Measurements from ENCODE around the gene SMIM38. TPM values are rescaled to one million over a fixed set of nuclear protein-coding genes. Genes with fewer than 3 reads are reported as not detected.

Gene SMIM38
- total and polyA plus RNA-seq, 4 donors: 0.03 to 1.7 (median 0.07) TPM

DNA sequence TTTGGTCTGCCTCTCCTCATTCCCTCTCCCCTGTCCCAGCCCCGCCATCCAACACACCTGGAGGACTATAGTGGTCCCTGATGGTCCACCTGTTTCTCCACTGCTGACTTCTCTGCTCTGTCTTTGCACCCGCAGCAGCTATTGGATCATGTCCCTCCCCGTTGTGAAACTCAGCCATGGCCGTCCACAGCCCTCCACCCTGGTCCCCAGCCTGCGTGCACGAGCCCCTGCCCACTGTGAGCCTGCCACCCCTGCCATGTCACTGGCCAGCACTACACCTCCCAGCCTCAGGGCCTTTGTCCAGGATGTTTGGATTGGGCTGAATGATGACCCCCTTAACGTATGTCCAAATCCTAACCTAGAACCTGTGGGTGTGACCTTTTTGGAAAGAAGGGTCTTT lies 47.7 kb upstream of the SMIM38 start:
- Histone ChIP-seq H3K9ac (ENCODE audit: low read depth in 1 of 2, low read length in 2 of 2) (no peak overlapping the region), H3K27me3 (ENCODE audit: control insufficient read depth in 4 of 4, insufficient read depth in 4 of 4, low read length in 3 of 4) (no peaks in the 10 kb centered on the region), H3K4me1 (ENCODE audit: control insufficient read depth in 4 of 4, insufficient read depth in 4 of 4, low read length in 3 of 4) (no peaks in the 10 kb centered on the region), H3K9me3 (ENCODE audit: control insufficient read depth in 4 of 4, low read length in 3 of 4) (no peaks in the 10 kb centered on the region), H3K36me3 (ENCODE audit: control insufficient read depth in 4 of 4, insufficient read depth in 3 of 4, low read depth in 1 of 4, low read length in 3 of 4) (no peaks in the 10 kb centered on the region), H3K27ac (ENCODE audit: low read depth in 1 of 2, low read length in 2 of 2) (no peak overlapping the region), H3K4me3 (ENCODE audit: low read depth in 1 of 3, low read length in 3 of 3) (no peak overlapping the region)
- DNase-seq (ENCODE audit: low spot score): no peak
- TF ChIP-seq YY1 (IDR thresholded peaks at IDR 0.05) (no peak), HNF4G (IDR thresholded peaks at IDR 0.05) (no peak), RAD21 (IDR thresholded peaks at IDR 0.05) (no peak), NR2F2 (IDR thresholded peaks at IDR 0.05) (no peak), FOXA1 (IDR thresholded peaks at IDR 0.05) (no peak)
- TF ChIP-seq, protein P1, sequence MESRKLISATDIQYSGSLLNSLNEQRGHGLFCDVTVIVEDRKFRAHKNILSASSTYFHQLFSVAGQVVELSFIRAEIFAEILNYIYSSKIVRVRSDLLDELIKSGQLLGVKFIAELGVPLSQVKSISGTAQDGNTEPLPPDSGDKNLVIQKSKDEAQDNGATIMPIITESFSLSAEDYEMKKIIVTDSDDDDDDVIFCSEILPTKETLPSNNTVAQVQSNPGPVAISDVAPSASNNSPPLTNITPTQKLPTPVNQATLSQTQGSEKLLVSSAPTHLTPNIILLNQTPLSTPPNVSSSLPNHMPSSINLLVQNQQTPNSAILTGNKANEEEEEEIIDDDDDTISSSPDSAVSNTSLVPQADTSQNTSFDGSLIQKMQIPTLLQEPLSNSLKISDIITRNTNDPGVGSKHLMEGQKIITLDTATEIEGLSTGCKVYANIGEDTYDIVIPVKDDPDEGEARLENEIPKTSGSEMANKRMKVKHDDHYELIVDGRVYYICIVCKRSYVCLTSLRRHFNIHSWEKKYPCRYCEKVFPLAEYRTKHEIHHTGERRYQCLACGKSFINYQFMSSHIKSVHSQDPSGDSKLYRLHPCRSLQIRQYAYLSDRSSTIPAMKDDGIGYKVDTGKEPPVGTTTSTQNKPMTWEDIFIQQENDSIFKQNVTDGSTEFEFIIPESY (IDR thresholded peaks at IDR 0.05): no peak
- 98% methylated on average over 7 of the region's 7 CpGs for WGBS

DNA sequence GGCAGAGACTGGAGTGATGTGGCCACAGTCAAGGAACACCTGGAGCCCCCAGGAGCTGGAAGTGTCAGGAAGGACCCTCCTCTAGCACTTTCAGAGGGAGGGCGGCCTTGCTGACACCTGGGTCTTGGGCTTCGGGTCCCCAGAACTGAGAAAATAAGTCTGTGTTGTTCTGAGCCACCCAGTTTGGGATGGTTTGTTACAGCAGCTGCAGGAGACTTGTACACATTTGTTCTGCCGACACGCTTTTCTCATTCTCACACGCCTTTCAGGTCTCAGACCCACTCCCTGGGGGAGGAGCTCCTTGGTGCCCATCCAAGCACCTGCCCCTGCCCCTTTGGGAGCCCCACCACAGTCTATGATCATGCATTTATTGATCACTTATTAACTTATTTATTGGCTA lies 47.2 kb upstream of the SMIM38 start:
- no peaks in the 10 kb centered on the region for H3K36me3 ChIP-seq (ENCODE audit: control insufficient read depth in 4 of 4, insufficient read depth in 3 of 4, low read depth in 1 of 4, low read length in 3 of 4)
- H3K4me3 ChIP-seq (ENCODE audit: low read depth in 1 of 3, low read length in 3 of 3): no peak overlapping the region
- H3K9me3 ChIP-seq (ENCODE audit: control insufficient read depth in 4 of 4, low read length in 3 of 4): no peaks in the 10 kb centered on the region
- no peaks in the 10 kb centered on the region for H3K4me1 ChIP-seq (ENCODE audit: control insufficient read depth in 4 of 4, insufficient read depth in 4 of 4, low read length in 3 of 4)
- TF ChIP-seq YY1 (IDR thresholded peaks at IDR 0.05): no peak
- no peak for TF ChIP-seq RAD21 (IDR thresholded peaks at IDR 0.05)
- TF ChIP-seq, protein P2, sequence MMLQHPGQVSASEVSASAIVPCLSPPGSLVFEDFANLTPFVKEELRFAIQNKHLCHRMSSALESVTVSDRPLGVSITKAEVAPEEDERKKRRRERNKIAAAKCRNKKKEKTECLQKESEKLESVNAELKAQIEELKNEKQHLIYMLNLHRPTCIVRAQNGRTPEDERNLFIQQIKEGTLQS (IDR thresholded peaks at IDR 0.05): no peak
- WGBS: 81% methylated on average over 5 of the region's 5 CpGs
- DNase-seq (ENCODE audit: low spot score): no peak
- no peaks in the 10 kb centered on the region for H3K27me3 ChIP-seq (ENCODE audit: control insufficient read depth in 4 of 4, insufficient read depth in 4 of 4, low read length in 3 of 4)
- no peak overlapping the region for H3K9ac ChIP-seq (ENCODE audit: low read depth in 1 of 2, low read length in 2 of 2)
- no peak overlapping the region for H3K27ac ChIP-seq (ENCODE audit: low read depth in 1 of 2, low read length in 2 of 2)

DNA sequence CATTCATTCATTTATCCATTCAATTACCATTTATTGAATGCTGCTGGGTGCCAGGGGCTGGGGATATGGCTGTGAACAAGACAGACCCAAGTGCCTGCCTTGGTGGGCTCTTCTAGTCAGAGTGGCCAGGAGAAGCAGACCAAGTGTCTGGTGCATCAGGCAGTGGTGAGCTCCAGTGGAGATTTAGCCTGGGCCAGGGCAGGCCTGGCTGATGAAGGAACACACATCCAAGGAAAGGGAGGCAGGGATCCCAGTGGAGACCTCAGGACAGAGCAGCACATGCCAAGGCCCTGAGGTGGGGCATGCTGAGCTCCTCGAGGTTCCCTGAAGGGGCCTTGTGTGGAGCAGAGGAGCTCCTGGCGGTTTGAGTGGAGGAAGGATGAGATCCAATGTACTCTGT lies 46.6 kb upstream of the SMIM38 start:
- no peaks in the 10 kb centered on the region for H3K27me3 ChIP-seq (ENCODE audit: control insufficient read depth in 4 of 4, insufficient read depth in 4 of 4, low read length in 3 of 4)
- no peak overlapping the region for H3K9ac ChIP-seq (ENCODE audit: low read depth in 1 of 2, low read length in 2 of 2)
- H3K4me3 ChIP-seq (ENCODE audit: low read depth in 1 of 3, low read length in 3 of 3): no peak overlapping the region
- no peak overlapping the region for H3K27ac ChIP-seq (ENCODE audit: low read depth in 1 of 2, low read length in 2 of 2)
- TF ChIP-seq RAD21 (IDR thresholded peaks at IDR 0.05) (no peak), FOXA2 (IDR thresholded peaks at IDR 0.05) (no peak), SP1 (IDR thresholded peaks at IDR 0.05) (no peak), TAF1 (conservative IDR thresholded peaks at IDR 0.05) (no peak), GABPA (IDR thresholded peaks at IDR 0.05 in 1 of 2, conservative IDR thresholded peaks at IDR 0.05 in 1 of 2) (no peak), HNF4G (IDR thresholded peaks at IDR 0.05) (no peak), YY1 (IDR thresholded peaks at IDR 0.05) (no peak), EGR1 (IDR thresholded peaks at IDR 0.05; ENCODE audit: low read depth in 2 of 2) (no peak), HNF4A (conservative IDR thresholded peaks at IDR 0.05) (no peak), FOXA1 (IDR thresholded peaks at IDR 0.05) (no peak), JUND (IDR thresholded peaks at IDR 0.05) (no peak), RXRA (IDR thresholded peaks at IDR 0.05) (no peak), NR2F2 (IDR thresholded peaks at IDR 0.05) (no peak)
- TF ChIP-seq, protein P1 (IDR thresholded peaks at IDR 0.05): no peak
- TF ChIP-seq, protein P3, sequence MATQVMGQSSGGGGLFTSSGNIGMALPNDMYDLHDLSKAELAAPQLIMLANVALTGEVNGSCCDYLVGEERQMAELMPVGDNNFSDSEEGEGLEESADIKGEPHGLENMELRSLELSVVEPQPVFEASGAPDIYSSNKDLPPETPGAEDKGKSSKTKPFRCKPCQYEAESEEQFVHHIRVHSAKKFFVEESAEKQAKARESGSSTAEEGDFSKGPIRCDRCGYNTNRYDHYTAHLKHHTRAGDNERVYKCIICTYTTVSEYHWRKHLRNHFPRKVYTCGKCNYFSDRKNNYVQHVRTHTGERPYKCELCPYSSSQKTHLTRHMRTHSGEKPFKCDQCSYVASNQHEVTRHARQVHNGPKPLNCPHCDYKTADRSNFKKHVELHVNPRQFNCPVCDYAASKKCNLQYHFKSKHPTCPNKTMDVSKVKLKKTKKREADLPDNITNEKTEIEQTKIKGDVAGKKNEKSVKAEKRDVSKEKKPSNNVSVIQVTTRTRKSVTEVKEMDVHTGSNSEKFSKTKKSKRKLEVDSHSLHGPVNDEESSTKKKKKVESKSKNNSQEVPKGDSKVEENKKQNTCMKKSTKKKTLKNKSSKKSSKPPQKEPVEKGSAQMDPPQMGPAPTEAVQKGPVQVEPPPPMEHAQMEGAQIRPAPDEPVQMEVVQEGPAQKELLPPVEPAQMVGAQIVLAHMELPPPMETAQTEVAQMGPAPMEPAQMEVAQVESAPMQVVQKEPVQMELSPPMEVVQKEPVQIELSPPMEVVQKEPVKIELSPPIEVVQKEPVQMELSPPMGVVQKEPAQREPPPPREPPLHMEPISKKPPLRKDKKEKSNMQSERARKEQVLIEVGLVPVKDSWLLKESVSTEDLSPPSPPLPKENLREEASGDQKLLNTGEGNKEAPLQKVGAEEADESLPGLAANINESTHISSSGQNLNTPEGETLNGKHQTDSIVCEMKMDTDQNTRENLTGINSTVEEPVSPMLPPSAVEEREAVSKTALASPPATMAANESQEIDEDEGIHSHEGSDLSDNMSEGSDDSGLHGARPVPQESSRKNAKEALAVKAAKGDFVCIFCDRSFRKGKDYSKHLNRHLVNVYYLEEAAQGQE (IDR thresholded peaks at IDR 0.05): no peak
- TF ChIP-seq, protein P4, sequence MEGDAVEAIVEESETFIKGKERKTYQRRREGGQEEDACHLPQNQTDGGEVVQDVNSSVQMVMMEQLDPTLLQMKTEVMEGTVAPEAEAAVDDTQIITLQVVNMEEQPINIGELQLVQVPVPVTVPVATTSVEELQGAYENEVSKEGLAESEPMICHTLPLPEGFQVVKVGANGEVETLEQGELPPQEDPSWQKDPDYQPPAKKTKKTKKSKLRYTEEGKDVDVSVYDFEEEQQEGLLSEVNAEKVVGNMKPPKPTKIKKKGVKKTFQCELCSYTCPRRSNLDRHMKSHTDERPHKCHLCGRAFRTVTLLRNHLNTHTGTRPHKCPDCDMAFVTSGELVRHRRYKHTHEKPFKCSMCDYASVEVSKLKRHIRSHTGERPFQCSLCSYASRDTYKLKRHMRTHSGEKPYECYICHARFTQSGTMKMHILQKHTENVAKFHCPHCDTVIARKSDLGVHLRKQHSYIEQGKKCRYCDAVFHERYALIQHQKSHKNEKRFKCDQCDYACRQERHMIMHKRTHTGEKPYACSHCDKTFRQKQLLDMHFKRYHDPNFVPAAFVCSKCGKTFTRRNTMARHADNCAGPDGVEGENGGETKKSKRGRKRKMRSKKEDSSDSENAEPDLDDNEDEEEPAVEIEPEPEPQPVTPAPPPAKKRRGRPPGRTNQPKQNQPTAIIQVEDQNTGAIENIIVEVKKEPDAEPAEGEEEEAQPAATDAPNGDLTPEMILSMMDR (IDR thresholded peaks at IDR 0.05; ENCODE audit: low read depth, low read length, missing input control): no peak
- TF ChIP-seq, protein P2 (IDR thresholded peaks at IDR 0.05): no peak
- TF ChIP-seq, protein P5, sequence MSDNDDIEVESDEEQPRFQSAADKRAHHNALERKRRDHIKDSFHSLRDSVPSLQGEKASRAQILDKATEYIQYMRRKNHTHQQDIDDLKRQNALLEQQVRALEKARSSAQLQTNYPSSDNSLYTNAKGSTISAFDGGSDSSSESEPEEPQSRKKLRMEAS (IDR thresholded peaks at IDR 0.05): no peak
- DNase-seq (ENCODE audit: low spot score): no peak
- no peaks in the 10 kb centered on the region for H3K4me1 ChIP-seq (ENCODE audit: control insufficient read depth in 4 of 4, insufficient read depth in 4 of 4, low read length in 3 of 4)
- 85% methylated on average over 2 of the region's 2 CpGs for WGBS
- H3K36me3 ChIP-seq (ENCODE audit: control insufficient read depth in 4 of 4, insufficient read depth in 3 of 4, low read depth in 1 of 4, low read length in 3 of 4): no peaks in the 10 kb centered on the region
- H3K9me3 ChIP-seq (ENCODE audit: control insufficient read depth in 4 of 4, low read length in 3 of 4): no peaks in the 10 kb centered on the region
